Lower leg skin (tissue), 3 donors: ENCODE results near the gene ZNF618.

Experiments
- CTCF ChIP-seq, 3 donors: fragments of 450-650 bp; IDR thresholded peaks; one replicate each; pipeline ENCODE4 v1.5.1; 2016; ENCODE audit warnings: antibody characterized with exemption in 3 of 3, mild to moderate bottlenecking in 3 of 3, moderate library complexity in 2 of 3
- POLR2A ChIP-seq, 2 donors: fragments of 450-650 bp; IDR thresholded peaks; one replicate each; pipeline ENCODE4 v1.6.1; 2016 to 2017; ENCODE audit warnings: antibody characterized with exemption in 2 of 2, mild to moderate bottlenecking in 1 of 2, moderate library complexity in 1 of 2

GRCh38 chr9:114094971-114095370, 218.9 kb downstream of the ZNF618 start:
- no peak for TF ChIP-seq CTCF (IDR thresholded peaks at IDR 0.05)
- no peak for TF ChIP-seq POLR2A (IDR thresholded peaks at IDR 0.05)
